HepG2 (cell line): ENCODE data around the gene DAZAP1.

Experiments used
- CREM ChIP-seq, 2 experiments: sonication (generic) in 1 of 2; formaldehyde crosslinking in 1 of 2; IDR thresholded peaks; 2 replicates each; pipeline versions ENCODE4 v1.4.0 to v1.6.1; 2016 to 2020; ENCODE audit warnings: antibody characterized with exemption in 1 of 2, mild to moderate bottlenecking in 1 of 2, missing genetic modification reagents in 1 of 2
- CTCF ChIP-seq: sonication (generic); formaldehyde crosslinking; IDR thresholded peaks from 2 replicates; pipeline ENCODE4 v1.5.0; 2020; ENCODE audit warnings: mild to moderate bottlenecking, missing genetic modification reagents, moderate library complexity
- FOXK2 ChIP-seq: fragments of 450-650 bp; IDR thresholded peaks from 2 replicates; pipeline ENCODE4 v1.6.1; 2016
- MXI1 ChIP-seq: IDR thresholded peaks from 3 replicates; pipeline ENCODE4 v1.6.1; 2012; ENCODE audit warnings: low read depth, low read length, inconsistent platforms, borderline replicate concordance
- NFRKB ChIP-seq: fragments of 450-650 bp; IDR thresholded peaks from 2 replicates; pipeline ENCODE4 v1.6.1; 2017
- NR2C2 ChIP-seq: sonication (generic); formaldehyde crosslinking; IDR thresholded peaks from 2 replicates; pipeline ENCODE4 v1.4.0; 2020; ENCODE audit warnings: missing genetic modification reagents, mild to moderate bottlenecking, moderate library complexity, borderline replicate concordance
- SMAD1 ChIP-seq: sonication (generic); formaldehyde crosslinking; IDR thresholded peaks from 2 replicates; pipeline ENCODE4 v1.4.0; 2020; ENCODE audit warnings: missing genetic modification reagents, low read depth, mild to moderate bottlenecking, borderline replicate concordance
- ZNF512 ChIP-seq: sonication (generic); formaldehyde crosslinking; IDR thresholded peaks from 2 replicates; pipeline ENCODE4 v1.4.0; 2020; ENCODE audit warnings: mild to moderate bottlenecking, missing genetic modification reagents

- TF ChIP-seq CREM (IDR thresholded peaks at IDR 0.05) (no peak), CREM (CRISPR knock-in tag; IDR thresholded peaks at IDR 0.05) (no peak), NR2C2 (no peak), FOXK2 (no peak), NFRKB (no peak), SMAD1 (CRISPR knock-in tag) (no peak), MXI1 (no peak), CTCF (CRISPR knock-in tag) (no peak), ZNF512 (no peak)
These were observed 24.5 kb downstream of the DAZAP1 start for GRCh38 chr19:1431759-1432506.
